Peyer's patch (tissue), 4 donors: ENCODE measurements around the gene TMIE.

Experiments used
- POLR2A ChIP-seq, 2 donors: fragments of 450-650 bp; IDR thresholded peaks; one replicate each; pipeline ENCODE4 v1.5.1; 2017; ENCODE audit warnings: antibody characterized with exemption in 2 of 2, mild to moderate bottlenecking in 2 of 2, moderate library complexity in 2 of 2
- TF ChIP-seq, protein P1 (sequence below), 6 experiments: fragments of 450-650 bp in 4 of 6; fragments of 200-600 bp in 2 of 6; sonication (generic) in 1 of 6; IDR thresholded peaks; one replicate each; pipeline ENCODE4 v1.5.1; 2017 to 2019; ENCODE audit warnings: antibody characterized with exemption in 6 of 6, mild to moderate bottlenecking in 3 of 6, moderate library complexity in 1 of 6

DNA sequence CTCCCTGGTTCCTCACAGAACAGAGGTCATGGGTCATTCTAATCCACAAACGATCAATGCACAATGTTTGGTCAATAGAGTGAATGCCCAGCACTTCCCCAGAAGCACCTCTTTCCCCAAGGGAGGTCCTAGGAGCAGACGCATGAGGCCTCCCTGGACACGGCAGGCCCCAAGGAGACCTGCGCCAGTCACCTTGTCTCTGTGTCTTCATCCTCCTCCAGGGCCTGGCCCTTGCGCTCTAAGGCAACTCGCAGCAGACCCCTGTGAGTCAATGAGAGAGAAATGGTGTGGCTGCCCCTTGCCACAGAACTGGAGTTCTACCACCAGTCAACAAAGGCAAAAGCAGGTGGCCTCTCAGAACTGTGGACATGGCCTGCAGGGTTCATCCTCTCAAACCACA is 25.8 kb upstream of the TMIE start:
- TF ChIP-seq, protein P1, sequence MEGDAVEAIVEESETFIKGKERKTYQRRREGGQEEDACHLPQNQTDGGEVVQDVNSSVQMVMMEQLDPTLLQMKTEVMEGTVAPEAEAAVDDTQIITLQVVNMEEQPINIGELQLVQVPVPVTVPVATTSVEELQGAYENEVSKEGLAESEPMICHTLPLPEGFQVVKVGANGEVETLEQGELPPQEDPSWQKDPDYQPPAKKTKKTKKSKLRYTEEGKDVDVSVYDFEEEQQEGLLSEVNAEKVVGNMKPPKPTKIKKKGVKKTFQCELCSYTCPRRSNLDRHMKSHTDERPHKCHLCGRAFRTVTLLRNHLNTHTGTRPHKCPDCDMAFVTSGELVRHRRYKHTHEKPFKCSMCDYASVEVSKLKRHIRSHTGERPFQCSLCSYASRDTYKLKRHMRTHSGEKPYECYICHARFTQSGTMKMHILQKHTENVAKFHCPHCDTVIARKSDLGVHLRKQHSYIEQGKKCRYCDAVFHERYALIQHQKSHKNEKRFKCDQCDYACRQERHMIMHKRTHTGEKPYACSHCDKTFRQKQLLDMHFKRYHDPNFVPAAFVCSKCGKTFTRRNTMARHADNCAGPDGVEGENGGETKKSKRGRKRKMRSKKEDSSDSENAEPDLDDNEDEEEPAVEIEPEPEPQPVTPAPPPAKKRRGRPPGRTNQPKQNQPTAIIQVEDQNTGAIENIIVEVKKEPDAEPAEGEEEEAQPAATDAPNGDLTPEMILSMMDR (IDR thresholded peaks at IDR 0.05), result no peak
- no peak for TF ChIP-seq POLR2A (IDR thresholded peaks at IDR 0.05)
